ENCODE results near the gene MRPL54.
"Not testable (repeated sequence)": the region's sequence is repeated elsewhere in the genome, so short reads cannot be mapped to it uniquely, and the experiment has no call there.

Gene MRPL54

DNA sequence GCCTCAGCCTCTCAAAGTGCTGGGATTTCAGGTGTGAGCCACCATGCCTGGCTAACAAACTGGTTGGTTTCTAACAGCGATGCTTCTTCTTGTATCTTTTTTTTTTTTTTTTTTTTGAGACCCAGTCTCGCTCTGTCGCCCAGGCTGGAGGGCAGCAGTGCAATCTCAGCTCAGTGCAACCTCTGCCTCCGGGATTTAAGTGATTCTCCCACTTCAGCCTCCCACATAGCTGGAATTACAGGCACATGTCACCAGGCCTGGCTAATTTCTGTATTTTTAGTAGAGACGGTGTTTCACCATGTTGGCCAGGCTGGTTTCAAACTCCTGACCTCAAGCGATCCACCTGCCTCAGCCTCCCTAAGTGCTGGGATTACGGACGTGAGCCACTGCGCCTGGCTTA lies 53.7 kb downstream of the MRPL54 start:
- not testable (repeated sequence) for H2AFZ ChIP-seq (ENCODE audit: low read length, unreplicated experiment); H3K27me3 ChIP-seq (ENCODE audit: insufficient read depth, low read length); H3K4me3 ChIP-seq (ENCODE audit: low read depth, low read length); H3K27ac ChIP-seq (ENCODE audit: low read depth, low read length); H3K79me2 ChIP-seq (ENCODE audit: control insufficient read depth, insufficient read depth, low read length, unreplicated experiment); H3K36me3 ChIP-seq (ENCODE audit: insufficient read depth, low read length); H3K4me1 ChIP-seq (ENCODE audit: control insufficient read depth, insufficient read depth, low read length, unreplicated experiment)

DNA sequence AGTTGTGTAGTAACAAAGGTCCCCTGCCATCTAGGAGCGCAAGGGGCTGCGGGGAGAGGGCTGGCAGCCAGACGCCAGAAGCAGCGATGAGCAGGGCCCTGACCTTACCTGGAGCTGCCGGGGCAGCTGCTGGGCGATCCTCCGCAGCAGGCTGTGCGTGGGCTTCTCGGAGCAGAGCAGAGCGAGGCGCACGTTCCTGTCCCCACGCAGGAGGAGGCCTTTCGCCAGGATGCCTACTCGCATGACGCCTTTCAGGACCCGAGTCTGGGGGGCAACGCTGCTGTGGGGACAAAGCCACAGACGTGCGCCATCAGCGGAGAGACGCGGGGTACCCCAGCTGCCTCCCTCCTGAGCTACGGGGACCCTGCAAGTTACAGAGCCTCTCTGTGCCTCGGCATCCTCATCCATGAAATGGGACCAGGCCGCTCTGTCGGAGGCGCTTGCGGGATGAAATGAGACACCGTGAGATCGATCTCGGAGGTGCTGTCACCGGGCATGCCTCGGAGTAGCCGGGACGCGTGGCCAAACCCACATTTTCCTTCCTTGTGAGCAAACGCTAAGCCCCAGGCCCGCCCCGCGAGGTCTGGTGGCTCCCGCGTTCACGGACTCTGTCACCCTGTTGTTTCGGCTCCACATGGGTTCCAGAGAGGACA lies 54.2 kb downstream of the MRPL54 start:
- Histone ChIP-seq H3K4me3 (ENCODE audit: low read depth, low read length) (no peak overlapping the region), H2AFZ (ENCODE audit: low read length, unreplicated experiment) (no peak overlapping the region), H3K27ac (ENCODE audit: low read depth, low read length) (no peak overlapping the region), H3K4me1 (ENCODE audit: control insufficient read depth, insufficient read depth, low read length, unreplicated experiment) (no peaks in the 10 kb centered on the region), H3K36me3 (ENCODE audit: insufficient read depth, low read length) (no peaks in the 10 kb centered on the region), H3K27me3 (ENCODE audit: insufficient read depth, low read length) (no peaks in the 10 kb centered on the region), H3K79me2 (ENCODE audit: control insufficient read depth, insufficient read depth, low read length, unreplicated experiment) (no peaks in the 10 kb centered on the region)
